ENCODE results near the gene SLC39A10.

- TF ChIP-seq POLR2A (IDR thresholded peaks at IDR 0.05) (no peak), CTCF (IDR thresholded peaks at IDR 0.05) (no peak), POLR2AphosphoS5 (IDR thresholded peaks at IDR 0.05) (no peak), EP300 (IDR thresholded peaks at IDR 0.05) (no peak)
Measured at GRCh38 chr2:195694553-195694952, 37.5 kb downstream of the SLC39A10 start.

Measured in sigmoid colon (tissue), 4 donors.